ENCODE data around the gene JUNB. TPM values are rescaled to one million over a fixed set of nuclear protein-coding genes. Genes with fewer than 3 reads are reported as not detected.

JUNB gene
- total and polyA plus RNA-seq, 2 of the 13 experiments (the other 11 are each of a cell fraction or from before 2014, with no cell fraction given) = 7.7 to 8.2 TPM

DNA sequence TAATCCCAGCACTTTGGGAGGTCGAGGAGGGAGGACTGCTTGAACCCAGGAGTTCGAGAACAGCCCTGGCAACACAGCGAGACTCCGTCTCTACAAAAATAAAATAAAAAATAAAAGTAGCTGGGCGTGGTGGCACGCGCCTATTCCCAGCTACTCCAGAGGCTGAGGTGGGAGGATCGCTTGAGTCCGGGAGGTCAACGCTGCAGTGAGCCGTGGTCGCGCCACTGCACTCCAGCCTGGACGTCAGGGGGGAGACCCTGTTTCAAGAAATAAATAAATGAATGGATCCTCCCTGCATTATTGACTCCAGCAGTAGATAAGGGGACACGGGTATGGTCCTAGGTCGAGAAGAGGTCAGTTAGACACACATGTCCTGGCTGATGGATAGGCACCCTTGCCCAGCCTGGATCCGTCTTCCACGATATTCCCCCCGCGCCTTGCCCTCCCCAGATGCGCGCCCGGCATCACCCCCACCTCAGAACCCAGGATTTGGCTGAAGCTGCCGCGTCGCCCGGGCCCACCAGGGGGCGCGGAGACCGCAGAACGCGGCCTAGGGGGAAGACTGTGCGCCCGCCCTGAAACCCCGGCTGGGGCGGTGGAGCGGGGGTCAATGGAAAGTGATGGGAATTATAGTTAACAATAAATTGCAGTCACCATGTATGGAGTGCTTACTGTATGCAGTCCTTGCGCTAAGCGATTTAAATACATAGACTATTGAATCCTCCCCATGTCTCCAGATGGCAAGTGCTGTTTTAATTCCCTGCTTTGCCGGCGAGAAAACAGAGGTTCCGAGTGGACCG is 13.9 kb upstream of the JUNB start (continued):
- TF ChIP-seq ZNF274 (CRISPR knock-in tag; IDR thresholded peaks at IDR 0.05) = no peak
- TF ChIP-seq, protein P1, sequence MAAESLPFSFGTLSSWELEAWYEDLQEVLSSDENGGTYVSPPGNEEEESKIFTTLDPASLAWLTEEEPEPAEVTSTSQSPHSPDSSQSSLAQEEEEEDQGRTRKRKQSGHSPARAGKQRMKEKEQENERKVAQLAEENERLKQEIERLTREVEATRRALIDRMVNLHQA (CRISPR knock-in tag; IDR thresholded peaks at IDR 0.05) = no peak
- TF ChIP-seq, protein P2, sequence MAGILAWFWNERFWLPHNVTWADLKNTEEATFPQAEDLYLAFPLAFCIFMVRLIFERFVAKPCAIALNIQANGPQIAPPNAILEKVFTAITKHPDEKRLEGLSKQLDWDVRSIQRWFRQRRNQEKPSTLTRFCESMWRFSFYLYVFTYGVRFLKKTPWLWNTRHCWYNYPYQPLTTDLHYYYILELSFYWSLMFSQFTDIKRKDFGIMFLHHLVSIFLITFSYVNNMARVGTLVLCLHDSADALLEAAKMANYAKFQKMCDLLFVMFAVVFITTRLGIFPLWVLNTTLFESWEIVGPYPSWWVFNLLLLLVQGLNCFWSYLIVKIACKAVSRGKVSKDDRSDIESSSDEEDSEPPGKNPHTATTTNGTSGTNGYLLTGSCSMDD (CRISPR knock-in tag; IDR thresholded peaks at IDR 0.05) = no peak
- no peak for TF ChIP-seq KDM1A (CRISPR knock-in tag; IDR thresholded peaks at IDR 0.05)
- TF ChIP-seq ZNF616 (CRISPR knock-in tag; IDR thresholded peaks at IDR 0.05; ENCODE audit: low read depth) = no peak
- no peak for TF ChIP-seq ZNF792 (CRISPR knock-in tag; IDR thresholded peaks at IDR 0.05)
- TF ChIP-seq, protein P3, sequence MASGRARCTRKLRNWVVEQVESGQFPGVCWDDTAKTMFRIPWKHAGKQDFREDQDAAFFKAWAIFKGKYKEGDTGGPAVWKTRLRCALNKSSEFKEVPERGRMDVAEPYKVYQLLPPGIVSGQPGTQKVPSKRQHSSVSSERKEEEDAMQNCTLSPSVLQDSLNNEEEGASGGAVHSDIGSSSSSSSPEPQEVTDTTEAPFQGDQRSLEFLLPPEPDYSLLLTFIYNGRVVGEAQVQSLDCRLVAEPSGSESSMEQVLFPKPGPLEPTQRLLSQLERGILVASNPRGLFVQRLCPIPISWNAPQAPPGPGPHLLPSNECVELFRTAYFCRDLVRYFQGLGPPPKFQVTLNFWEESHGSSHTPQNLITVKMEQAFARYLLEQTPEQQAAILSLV (CRISPR knock-in tag; IDR thresholded peaks at IDR 0.05; ENCODE audit: borderline replicate concordance) = no peak
- peak; percentile 43; the same call in 1 of the 2 replicates for TF ChIP-seq TGIF2 (CRISPR knock-in tag; IDR thresholded peaks at IDR 0.05)
- no peak for TF ChIP-seq MED8 (CRISPR knock-in tag; IDR thresholded peaks at IDR 0.05; ENCODE audit: insufficient replicate concordance)
- TF ChIP-seq, protein P4, sequence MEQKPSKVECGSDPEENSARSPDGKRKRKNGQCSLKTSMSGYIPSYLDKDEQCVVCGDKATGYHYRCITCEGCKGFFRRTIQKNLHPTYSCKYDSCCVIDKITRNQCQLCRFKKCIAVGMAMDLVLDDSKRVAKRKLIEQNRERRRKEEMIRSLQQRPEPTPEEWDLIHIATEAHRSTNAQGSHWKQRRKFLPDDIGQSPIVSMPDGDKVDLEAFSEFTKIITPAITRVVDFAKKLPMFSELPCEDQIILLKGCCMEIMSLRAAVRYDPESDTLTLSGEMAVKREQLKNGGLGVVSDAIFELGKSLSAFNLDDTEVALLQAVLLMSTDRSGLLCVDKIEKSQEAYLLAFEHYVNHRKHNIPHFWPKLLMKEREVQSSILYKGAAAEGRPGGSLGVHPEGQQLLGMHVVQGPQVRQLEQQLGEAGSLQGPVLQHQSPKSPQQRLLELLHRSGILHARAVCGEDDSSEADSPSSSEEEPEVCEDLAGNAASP (CRISPR knock-in tag; IDR thresholded peaks at IDR 0.05; ENCODE audit: borderline replicate concordance) = no peak
- TF ChIP-seq, protein P5, sequence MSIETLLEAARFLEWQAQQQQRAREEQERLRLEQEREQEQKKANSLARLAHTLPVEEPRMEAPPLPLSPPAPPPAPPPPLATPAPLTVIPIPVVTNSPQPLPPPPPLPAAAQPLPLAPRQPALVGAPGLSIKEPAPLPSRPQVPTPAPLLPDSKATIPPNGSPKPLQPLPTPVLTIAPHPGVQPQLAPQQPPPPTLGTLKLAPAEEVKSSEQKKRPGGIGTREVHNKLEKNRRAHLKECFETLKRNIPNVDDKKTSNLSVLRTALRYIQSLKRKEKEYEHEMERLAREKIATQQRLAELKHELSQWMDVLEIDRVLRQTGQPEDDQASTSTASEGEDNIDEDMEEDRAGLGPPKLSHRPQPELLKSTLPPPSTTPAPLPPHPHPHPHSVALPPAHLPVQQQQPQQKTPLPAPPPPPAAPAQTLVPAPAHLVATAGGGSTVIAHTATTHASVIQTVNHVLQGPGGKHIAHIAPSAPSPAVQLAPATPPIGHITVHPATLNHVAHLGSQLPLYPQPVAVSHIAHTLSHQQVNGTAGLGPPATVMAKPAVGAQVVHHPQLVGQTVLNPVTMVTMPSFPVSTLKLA (IDR thresholded peaks at IDR 0.05) = no peak
- TF ChIP-seq XRCC5 (optimal IDR thresholded peaks at IDR 0.05; ENCODE audit: low read length) = peak; percentile 87
- no peak for TF ChIP-seq MTF1 (CRISPR knock-in tag; IDR thresholded peaks at IDR 0.05)
- TF ChIP-seq ZBTB7A (CRISPR knock-in tag; IDR thresholded peaks at IDR 0.05) = no peak
- TF ChIP-seq, protein P6, sequence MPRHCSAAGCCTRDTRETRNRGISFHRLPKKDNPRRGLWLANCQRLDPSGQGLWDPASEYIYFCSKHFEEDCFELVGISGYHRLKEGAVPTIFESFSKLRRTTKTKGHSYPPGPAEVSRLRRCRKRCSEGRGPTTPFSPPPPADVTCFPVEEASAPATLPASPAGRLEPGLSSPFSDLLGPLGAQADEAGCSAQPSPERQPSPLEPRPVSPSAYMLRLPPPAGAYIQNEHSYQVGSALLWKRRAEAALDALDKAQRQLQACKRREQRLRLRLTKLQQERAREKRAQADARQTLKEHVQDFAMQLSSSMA (CRISPR knock-in tag; IDR thresholded peaks at IDR 0.05) = no peak
- TF ChIP-seq, protein P7, sequence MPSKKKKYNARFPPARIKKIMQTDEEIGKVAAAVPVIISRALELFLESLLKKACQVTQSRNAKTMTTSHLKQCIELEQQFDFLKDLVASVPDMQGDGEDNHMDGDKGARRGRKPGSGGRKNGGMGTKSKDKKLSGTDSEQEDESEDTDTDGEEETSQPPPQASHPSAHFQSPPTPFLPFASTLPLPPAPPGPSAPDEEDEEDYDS (CRISPR knock-in tag; IDR thresholded peaks at IDR 0.05) = 0 out of 2 replicates have a peak, but pooled peaks have one; percentile 34
- 0 out of 4 replicates have a peak, but pooled peaks of 1 of the 2 experiments have one; percentile 16 for TF ChIP-seq KLF16 (CRISPR knock-in tag; IDR thresholded peaks at IDR 0.05)
- TF ChIP-seq SRF (IDR thresholded peaks at IDR 0.05; ENCODE audit: low read depth, low read length) = no peak
- TF ChIP-seq SALL1 (CRISPR knock-in tag; IDR thresholded peaks at IDR 0.05) = peak; percentile 34; the same call in 1 of the 2 replicates
- no peak for TF ChIP-seq POLR2AphosphoS2 (IDR thresholded peaks at IDR 0.05; ENCODE audit: low read depth, low read length)
- peak; percentile 99 for TF ChIP-seq ZKSCAN8 (CRISPR knock-in tag; IDR thresholded peaks at IDR 0.05; ENCODE audit: borderline replicate concordance)
- no peak for TF ChIP-seq ZNF30 (CRISPR knock-in tag; IDR thresholded peaks at IDR 0.05)
- no peak for TF ChIP-seq ZSCAN31 (CRISPR knock-in tag; IDR thresholded peaks at IDR 0.05; ENCODE audit: low read depth)
- no peak for TF ChIP-seq ZNF598 (CRISPR knock-in tag; IDR thresholded peaks at IDR 0.05; ENCODE audit: borderline replicate concordance)

Measured in HepG2 (cell line).